GM23338 (cell line): Measurements from ENCODE around the gene AKAP13.

Source experiments
- CREB1 ChIP-seq: fragments of 250-450 bp; sonication (Bioruptor Pico); IDR thresholded peaks from 2 replicates; pipeline ENCODE4 v1.5.0; 2020; ENCODE audit warnings: low read depth, mild to moderate bottlenecking, moderate library complexity
- EZH2 ChIP-seq: fragments of 200-600 bp; sonication (generic); IDR thresholded peaks from one replicate; pipeline ENCODE4 v1.8.0; 2017; ENCODE audit warnings: antibody characterized with exemption, mild to moderate bottlenecking, low read depth; ENCODE audit not compliant: unreplicated experiment
- EZH2phosphoT487 ChIP-seq: fragments of 200-600 bp; sonication (generic); IDR thresholded peaks from one replicate; pipeline ENCODE4 v1.8.1; 2018; ENCODE audit warnings: antibody characterized with exemption; ENCODE audit not compliant: unreplicated experiment
- JUNB ChIP-seq: IDR thresholded peaks from one replicate; pipeline ENCODE4 v1.6.1; 2016; ENCODE audit warnings: antibody characterized with exemption; ENCODE audit not compliant: unreplicated experiment
- NANOG ChIP-seq: IDR thresholded peaks from 2 replicates; pipeline ENCODE4 v1.6.1; 2016; ENCODE audit warnings: antibody characterized with exemption, borderline replicate concordance
- POLR2AphosphoS5 ChIP-seq: IDR thresholded peaks from 2 replicates; pipeline ENCODE4 v1.6.1; 2016; ENCODE audit warnings: antibody characterized with exemption, low read depth
- STAT1 ChIP-seq: IDR thresholded peaks from one replicate; pipeline ENCODE4 v1.6.1; 2016; ENCODE audit warnings: antibody characterized with exemption; ENCODE audit not compliant: unreplicated experiment
- ZNF114 ChIP-seq: fragments of 250-450 bp; sonication (Bioruptor Pico); IDR thresholded peaks from 2 replicates; pipeline ENCODE4 v1.5.0; 2020; ENCODE audit warnings: mild to moderate bottlenecking, moderate library complexity
- ZNF331 ChIP-seq: fragments of 250-450 bp; sonication (Bioruptor Pico); IDR thresholded peaks from 2 replicates; pipeline ENCODE4 v1.5.0; 2020; ENCODE audit warnings: low read depth, mild to moderate bottlenecking, moderate library complexity
- TF ChIP-seq, protein P1 (sequence below), 2 experiments: fragments of 200-600 bp in 1 of 2; sonication (generic) in 1 of 2; conservative IDR thresholded peaks; 2 replicates each; pipeline versions ENCODE4 v1.5.1 to v1.6.1; 2016 to 2017; ENCODE audit warnings: antibody characterized with exemption in 2 of 2, low read depth in 2 of 2, mild to moderate bottlenecking in 2 of 2, moderate library complexity in 1 of 2
- TF ChIP-seq, protein P2 (sequence below): IDR thresholded peaks from 2 replicates; pipeline ENCODE4 v1.6.1; 2016; ENCODE audit warnings: antibody characterized with exemption
- TF ChIP-seq, protein P3 (sequence below): IDR thresholded peaks from one replicate; pipeline ENCODE4 v1.6.1; 2018; ENCODE audit warnings: antibody characterized with exemption; ENCODE audit not compliant: unreplicated experiment
- TF ChIP-seq, protein P4 (sequence below): fragments of 250-450 bp; sonication (Bioruptor Pico); IDR thresholded peaks from 2 replicates; pipeline ENCODE4 v1.5.0; 2020; ENCODE audit warnings: mild to moderate bottlenecking, moderate library complexity

DNA sequence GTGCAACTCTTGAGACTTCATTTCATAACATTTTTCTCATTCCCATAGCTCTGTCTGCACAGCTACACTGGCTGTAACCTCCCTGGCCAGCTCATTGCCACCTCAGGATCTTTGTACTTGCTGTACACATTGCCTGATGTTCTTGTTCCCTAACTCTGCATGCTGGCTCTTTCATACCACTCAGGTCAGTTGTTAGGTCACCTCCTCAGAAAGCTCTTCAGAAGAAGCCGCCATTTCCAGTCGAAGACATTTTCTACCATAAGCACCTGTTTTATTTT, 176.2 kb downstream of the AKAP13 start:
- TF ChIP-seq POLR2AphosphoS5 (no peak), EZH2 (no peak), JUNB (no peak), ZNF114 (CRISPR knock-in tag) (no peak), ZNF331 (CRISPR knock-in tag) (no peak), EZH2phosphoT487 (no peak), CREB1 (CRISPR knock-in tag) (no peak), NANOG (no peak), STAT1 (no peak)
- TF ChIP-seq, protein P1, sequence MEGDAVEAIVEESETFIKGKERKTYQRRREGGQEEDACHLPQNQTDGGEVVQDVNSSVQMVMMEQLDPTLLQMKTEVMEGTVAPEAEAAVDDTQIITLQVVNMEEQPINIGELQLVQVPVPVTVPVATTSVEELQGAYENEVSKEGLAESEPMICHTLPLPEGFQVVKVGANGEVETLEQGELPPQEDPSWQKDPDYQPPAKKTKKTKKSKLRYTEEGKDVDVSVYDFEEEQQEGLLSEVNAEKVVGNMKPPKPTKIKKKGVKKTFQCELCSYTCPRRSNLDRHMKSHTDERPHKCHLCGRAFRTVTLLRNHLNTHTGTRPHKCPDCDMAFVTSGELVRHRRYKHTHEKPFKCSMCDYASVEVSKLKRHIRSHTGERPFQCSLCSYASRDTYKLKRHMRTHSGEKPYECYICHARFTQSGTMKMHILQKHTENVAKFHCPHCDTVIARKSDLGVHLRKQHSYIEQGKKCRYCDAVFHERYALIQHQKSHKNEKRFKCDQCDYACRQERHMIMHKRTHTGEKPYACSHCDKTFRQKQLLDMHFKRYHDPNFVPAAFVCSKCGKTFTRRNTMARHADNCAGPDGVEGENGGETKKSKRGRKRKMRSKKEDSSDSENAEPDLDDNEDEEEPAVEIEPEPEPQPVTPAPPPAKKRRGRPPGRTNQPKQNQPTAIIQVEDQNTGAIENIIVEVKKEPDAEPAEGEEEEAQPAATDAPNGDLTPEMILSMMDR (conservative IDR thresholded peaks at IDR 0.05; ENCODE audit: low read depth in 2 of 2) = no peak
- TF ChIP-seq, protein P2, sequence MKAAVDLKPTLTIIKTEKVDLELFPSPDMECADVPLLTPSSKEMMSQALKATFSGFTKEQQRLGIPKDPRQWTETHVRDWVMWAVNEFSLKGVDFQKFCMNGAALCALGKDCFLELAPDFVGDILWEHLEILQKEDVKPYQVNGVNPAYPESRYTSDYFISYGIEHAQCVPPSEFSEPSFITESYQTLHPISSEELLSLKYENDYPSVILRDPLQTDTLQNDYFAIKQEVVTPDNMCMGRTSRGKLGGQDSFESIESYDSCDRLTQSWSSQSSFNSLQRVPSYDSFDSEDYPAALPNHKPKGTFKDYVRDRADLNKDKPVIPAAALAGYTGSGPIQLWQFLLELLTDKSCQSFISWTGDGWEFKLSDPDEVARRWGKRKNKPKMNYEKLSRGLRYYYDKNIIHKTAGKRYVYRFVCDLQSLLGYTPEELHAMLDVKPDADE = no peak
- TF ChIP-seq, protein P3, sequence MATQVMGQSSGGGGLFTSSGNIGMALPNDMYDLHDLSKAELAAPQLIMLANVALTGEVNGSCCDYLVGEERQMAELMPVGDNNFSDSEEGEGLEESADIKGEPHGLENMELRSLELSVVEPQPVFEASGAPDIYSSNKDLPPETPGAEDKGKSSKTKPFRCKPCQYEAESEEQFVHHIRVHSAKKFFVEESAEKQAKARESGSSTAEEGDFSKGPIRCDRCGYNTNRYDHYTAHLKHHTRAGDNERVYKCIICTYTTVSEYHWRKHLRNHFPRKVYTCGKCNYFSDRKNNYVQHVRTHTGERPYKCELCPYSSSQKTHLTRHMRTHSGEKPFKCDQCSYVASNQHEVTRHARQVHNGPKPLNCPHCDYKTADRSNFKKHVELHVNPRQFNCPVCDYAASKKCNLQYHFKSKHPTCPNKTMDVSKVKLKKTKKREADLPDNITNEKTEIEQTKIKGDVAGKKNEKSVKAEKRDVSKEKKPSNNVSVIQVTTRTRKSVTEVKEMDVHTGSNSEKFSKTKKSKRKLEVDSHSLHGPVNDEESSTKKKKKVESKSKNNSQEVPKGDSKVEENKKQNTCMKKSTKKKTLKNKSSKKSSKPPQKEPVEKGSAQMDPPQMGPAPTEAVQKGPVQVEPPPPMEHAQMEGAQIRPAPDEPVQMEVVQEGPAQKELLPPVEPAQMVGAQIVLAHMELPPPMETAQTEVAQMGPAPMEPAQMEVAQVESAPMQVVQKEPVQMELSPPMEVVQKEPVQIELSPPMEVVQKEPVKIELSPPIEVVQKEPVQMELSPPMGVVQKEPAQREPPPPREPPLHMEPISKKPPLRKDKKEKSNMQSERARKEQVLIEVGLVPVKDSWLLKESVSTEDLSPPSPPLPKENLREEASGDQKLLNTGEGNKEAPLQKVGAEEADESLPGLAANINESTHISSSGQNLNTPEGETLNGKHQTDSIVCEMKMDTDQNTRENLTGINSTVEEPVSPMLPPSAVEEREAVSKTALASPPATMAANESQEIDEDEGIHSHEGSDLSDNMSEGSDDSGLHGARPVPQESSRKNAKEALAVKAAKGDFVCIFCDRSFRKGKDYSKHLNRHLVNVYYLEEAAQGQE = no peak
- TF ChIP-seq, protein P4, sequence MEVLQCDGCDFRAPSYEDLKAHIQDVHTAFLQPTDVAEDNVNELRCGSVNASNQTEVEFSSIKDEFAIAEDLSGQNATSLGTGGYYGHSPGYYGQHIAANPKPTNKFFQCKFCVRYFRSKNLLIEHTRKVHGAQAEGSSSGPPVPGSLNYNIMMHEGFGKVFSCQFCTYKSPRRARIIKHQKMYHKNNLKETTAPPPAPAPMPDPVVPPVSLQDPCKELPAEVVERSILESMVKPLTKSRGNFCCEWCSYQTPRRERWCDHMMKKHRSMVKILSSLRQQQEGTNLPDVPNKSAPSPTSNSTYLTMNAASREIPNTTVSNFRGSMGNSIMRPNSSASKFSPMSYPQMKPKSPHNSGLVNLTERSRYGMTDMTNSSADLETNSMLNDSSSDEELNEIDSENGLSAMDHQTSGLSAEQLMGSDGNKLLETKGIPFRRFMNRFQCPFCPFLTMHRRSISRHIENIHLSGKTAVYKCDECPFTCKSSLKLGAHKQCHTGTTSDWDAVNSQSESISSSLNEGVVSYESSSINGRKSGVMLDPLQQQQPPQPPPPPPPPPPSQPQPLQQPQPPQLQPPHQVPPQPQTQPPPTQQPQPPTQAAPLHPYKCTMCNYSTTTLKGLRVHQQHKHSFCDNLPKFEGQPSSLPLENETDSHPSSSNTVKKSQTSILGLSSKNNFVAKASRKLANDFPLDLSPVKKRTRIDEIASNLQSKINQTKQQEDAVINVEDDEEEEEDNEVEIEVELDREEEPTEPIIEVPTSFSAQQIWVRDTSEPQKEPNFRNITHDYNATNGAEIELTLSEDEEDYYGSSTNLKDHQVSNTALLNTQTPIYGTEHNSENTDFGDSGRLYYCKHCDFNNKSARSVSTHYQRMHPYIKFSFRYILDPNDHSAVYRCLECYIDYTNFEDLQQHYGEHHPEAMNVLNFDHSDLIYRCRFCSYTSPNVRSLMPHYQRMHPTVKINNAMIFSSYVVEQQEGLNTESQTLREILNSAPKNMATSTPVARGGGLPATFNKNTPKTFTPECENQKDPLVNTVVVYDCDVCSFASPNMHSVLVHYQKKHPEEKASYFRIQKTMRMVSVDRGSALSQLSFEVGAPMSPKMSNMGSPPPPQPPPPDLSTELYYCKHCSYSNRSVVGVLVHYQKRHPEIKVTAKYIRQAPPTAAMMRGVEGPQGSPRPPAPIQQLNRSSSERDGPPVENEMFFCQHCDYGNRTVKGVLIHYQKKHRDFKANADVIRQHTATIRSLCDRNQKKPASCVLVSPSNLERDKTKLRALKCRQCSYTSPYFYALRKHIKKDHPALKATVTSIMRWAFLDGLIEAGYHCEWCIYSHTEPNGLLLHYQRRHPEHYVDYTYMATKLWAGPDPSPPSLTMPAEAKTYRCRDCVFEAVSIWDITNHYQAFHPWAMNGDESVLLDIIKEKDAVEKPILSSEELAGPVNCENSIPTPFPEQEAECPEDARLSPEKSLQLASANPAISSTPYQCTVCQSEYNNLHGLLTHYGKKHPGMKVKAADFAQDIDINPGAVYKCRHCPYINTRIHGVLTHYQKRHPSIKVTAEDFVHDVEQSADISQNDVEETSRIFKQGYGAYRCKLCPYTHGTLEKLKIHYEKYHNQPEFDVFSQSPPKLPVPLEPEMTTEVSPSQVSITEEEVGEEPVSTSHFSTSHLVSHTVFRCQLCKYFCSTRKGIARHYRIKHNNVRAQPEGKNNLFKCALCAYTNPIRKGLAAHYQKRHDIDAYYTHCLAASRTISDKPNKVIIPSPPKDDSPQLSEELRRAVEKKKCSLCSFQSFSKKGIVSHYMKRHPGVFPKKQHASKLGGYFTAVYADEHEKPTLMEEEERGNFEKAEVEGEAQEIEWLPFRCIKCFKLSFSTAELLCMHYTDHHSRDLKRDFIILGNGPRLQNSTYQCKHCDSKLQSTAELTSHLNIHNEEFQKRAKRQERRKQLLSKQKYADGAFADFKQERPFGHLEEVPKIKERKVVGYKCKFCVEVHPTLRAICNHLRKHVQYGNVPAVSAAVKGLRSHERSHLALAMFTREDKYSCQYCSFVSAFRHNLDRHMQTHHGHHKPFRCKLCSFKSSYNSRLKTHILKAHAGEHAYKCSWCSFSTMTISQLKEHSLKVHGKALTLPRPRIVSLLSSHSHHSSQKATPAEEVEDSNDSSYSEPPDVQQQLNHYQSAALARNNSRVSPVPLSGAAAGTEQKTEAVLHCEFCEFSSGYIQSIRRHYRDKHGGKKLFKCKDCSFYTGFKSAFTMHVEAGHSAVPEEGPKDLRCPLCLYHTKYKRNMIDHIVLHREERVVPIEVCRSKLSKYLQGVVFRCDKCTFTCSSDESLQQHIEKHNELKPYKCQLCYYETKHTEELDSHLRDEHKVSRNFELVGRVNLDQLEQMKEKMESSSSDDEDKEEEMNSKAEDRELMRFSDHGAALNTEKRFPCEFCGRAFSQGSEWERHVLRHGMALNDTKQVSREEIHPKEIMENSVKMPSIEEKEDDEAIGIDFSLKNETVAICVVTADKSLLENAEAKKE (CRISPR knock-in tag) = no peak
